ENCODE measurements around the gene THOP1.

THOP1 gene

DNA sequence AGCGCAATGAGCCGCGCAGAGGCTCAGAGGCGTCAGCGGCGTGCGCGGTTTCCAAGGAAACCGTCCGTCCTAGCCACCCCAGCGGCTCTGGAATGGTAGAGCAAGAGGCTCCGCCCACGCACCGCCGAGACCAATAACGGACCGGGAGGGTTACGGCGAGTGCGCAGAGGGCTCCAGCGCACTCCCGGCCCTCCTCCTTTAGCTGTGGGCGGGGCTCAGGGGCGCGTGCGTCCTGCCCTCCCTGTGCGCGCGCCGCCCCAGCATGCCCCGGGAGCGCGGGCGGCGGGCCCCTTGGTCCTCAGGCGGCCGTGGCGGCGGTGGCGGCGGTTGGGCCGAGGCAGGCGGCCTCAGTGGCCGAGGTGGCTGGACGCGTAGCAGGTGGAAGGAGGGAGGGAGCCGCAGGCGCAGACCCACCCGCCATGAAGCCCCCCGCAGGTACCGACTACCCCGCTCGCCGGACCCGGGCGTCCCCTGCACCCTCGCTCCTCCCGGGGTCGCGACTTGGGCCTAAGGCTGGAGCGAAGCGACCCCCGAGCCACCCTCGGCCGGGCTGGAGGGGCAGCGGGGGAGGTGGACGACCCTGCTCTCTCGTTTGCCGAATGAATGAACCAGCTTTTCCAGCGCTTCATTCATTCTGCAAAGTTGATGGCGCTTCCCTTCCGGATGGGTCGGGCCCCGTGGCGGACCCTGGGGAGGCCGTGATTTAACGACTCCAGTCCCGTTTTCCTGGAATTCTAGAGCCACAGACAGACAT lies at the start of gene THOP1:
THOP1 (plus strand) TSS at position 260 of the 754 bp plus-strand sequence; CDS start at position 420, 160 bp downstream.
- peak; percentile 99 for DNase-seq

DNA sequence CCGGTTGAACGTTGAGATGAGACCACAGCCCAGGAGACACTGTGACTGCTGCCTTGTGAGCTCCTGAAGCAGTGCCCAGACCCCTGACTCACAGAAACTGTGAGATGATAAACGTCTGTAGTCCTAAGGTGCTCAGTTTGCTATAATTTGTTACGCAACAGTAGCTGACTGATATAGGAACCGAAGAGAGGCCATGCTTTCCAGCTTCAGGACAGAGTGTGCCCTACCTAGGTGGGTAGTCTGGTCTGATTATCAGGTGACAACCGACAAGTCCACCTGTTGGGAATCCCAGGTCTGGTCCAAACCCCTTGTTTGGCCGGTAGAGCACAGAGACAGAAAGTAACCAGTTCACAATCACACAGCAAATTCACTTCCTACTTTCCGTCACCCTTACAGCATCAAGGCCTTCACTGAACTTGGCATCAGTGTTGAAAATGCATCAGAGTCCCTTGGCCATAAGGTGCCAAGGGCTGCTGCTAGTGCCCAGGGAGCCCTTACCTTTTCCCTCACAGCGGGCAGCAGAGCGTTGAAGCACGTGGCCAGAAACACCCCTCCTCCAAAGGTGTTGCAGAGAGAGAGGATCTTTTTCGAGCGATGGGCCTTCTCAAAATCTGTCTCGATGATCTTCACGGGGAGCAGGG lies 48.6 kb upstream of the THOP1 start:
- DNase-seq: no peak

DNA sequence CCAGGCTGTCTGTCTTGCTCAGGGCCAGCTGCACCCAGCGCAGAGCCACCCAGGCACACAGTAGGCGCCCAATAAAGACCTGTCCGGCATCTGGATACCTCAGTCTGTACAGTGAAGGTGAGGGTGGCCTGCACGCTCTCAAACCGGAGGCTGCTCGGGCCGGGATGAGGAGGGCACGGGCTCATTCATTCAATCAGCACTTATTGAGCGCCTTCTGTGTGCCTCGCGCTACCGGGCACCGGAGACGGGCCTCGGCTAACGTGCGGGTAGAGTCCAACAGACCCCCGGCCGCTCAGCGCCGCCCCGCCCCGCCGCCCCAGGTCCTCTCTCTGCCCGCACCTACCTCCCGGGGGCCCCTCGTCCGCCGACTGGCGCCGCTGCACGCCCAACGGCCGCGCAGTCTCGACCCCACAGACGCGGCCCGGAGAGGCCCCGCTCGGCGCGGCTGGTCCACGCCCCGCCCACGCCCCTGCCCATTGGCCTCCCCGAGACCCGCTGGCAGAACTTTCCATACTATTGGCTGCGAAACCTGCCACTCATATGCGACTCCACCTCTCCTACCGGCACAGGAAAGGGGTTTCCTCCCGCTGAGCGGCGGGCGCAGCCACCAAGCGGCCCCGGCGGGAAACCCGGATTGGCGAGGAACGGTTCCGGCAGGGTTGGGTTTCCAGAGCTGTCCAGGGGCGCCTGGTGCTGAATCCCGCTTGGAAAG lies 45.5 kb upstream of the THOP1 start, which contains the start of gene SLC39A3:
SLC39A3 (minus strand) TSS at position 416 of the 712 bp plus-strand sequence. CDS start 2,760 bp downstream, outside the sequence.
- DNase-seq: peak; percentile 99

DNA sequence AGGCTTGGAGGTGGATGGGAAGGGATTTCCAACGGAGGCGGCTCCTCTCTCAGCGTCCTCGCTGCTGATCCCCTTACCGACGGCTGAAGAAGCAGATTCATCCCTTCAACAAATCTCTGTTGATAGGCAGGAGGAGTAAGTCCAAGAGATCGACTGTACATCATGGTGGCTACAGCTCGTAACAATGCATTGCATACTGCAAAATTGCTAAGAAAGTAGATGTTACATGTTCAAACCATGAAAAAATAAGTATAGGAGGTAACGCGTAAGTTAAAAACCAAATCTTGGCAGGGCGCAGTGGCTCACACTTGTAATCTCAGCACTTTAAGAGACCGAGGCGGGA lies 45.0 kb upstream of the THOP1 start:
- DNase-seq: no peak

DNA sequence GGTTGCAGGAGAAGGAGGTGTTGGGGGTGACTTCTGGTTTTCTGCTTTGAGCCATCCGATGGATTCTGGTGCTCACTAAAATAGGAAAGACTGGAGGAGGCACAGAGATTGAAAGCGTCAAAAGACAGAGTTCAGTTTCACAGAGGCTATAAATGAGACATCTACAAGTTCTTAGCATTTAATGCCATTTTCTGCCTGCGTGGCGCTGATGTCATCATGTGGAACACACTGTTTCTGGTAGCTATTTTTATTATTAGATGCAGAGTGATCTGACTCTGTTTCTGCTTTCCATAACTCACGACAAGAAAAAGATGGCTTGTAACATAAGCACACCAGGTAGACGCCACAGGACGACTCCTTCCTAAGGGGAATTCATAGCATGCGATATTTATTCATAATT lies 42.2 kb upstream of the THOP1 start:
- DNase-seq: no peak

DNA sequence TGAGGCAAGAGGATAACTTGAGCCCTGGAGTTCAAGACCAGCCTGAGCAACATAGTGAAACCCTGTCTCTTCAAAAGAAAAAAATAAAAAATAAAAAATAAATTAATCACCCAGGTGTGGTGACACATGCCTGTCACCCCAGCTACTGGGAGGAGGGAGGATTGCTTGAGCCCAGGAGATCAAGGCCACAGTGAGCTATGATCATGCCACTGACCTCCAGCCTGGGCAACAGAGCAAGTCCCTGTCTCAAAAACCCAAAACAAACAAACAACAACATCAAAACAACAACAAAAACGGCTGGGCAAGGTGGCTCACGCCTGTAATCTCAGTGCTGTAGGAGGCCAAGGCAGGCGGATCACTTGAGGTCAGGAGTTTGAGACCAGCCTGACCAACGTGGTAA lies 41.2 kb upstream of the THOP1 start:
- no peak for DNase-seq

DNA sequence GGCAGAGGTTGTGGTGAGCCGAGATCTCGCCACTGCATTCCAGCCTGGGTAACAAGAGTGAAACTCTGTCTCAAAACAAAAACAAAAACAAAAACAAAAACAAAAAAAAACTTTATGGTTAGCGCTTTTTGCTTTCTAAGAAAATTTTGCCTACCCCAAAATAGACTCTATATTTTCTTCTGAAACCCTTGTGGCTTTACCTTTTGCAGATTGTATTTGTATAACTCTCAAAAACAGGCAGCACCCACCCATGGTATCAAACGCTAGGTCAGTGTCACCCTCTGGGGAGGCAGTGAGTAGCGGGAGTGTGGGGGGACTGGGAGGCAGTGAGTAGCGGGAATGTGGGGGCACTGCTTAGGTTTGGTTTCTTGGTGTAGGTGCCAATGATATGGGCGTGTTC lies 38.0 kb upstream of the THOP1 start:
- no peak for DNase-seq

DNA sequence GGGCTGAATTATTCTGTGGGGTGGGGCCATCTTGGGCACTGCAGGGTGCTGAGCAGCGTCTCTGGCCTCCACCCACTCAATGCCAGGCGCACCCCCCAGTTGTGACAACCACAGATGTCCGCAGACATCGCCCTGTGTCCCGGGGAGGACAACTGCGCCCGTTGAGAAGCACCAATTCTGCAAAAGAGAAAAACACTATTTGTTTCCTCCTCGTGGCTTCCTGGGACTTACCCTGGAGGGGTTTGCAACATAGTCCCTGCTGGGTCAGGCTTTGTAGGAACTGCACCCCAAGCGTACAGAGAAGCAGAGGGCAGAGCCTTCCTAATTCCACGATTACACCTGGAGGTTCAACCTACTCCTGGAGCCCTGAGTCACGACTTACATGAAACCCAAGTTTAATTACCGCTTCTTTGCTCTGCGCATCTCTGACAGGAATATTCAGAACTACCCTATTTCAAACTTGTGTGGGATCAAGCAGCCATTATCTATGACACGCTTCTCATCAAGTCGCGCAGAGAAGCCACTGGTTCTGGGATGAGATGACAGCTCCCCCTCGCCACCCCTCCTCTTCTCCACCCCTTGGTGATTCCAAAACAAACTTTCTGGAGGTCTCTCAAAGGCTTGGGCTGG lies 34.4 kb upstream of the THOP1 start:
- DNase-seq: no peak

DNA sequence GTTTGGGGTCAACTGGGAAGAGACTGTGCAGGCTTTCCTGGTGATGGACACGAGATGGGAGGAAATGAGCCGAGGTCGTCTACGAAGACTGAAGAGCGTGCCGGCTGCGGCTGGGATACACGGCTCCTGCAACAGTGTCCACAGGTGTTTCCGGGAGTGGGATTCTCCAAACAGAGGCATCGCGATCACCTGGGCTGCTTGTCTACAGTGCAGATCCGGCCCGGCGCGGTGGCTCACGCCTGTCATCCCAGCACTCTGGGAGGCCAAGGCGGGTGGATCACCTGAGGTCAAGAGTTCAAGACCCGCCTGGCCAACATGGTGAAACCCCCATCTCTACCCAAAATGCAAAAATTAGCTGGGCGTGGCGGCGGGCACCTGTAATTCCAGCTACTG lies 33.9 kb upstream of the THOP1 start:
- DNase-seq: no peak

DNA sequence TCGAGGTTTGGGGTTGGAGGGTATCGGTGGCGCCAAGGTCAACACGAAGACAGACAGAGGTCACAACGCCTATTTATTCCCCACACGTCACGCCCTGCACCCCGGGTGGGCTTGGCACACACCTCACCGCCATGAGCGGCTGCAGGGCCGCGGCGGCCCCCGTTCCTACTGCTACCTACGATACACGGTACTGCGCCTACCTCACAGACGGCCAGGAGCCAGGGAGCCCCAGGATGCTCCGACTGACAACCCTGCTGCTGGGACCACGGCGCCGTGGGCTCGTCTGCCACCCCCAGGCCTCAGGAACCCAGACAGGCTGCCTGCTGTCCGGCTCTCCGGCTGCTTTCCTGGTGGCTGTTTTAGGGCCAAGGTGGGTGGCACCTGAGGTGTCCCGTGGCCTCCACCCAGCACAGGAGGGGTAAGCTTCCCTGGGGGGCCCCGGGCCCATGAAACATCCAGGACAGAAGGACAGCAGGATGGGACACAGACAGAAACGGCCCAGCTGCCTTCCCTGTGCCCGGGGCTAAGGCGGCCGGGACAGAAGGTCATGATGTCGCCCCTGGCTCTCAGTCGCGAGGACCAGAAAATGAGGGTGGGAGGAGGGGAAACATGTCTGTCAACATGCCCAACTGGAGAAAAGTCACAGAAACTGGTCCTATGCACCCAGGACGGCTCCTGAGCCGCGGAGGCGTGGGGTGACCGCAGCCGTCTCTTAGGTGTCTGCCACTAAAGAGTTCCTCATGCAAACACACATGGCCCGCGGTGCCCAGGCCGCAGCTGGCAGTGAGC lies 30.4 kb upstream of the THOP1 start:
- DNase-seq: no peak

DNA sequence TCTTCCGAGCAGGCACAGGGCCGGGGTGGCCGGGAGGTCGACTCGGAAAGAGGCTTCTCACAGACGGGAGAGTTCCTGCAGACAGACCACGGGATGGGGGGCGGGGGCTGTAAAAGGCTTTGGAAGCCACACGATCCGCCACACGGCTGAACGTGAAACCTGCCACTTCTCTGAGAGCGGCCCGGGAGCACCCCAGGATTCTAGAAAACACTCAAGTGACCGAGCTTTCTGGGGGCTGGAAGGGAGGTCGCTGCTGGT lies 29.9 kb upstream of the THOP1 start:
- no peak for DNase-seq

DNA sequence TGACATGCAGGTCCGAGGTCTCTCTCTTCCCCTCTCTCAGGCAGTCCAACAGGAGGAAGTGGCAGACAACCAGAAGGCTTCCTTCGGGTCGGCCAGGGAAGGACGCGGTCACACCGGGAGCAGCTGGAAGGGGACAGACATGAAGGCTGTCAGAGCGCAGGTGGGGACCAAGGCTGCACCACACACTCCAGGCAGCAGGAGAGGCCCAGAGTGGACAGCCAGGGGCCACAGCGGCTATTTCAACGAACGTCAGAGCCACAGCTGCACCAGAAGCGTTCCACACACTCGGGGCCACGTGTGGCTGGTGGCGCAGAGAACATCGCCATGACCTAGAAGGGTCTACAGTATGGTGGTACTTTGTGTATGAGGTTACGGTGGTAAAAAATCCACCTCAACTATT lies 29.5 kb upstream of the THOP1 start:
- no peak for DNase-seq

DNA sequence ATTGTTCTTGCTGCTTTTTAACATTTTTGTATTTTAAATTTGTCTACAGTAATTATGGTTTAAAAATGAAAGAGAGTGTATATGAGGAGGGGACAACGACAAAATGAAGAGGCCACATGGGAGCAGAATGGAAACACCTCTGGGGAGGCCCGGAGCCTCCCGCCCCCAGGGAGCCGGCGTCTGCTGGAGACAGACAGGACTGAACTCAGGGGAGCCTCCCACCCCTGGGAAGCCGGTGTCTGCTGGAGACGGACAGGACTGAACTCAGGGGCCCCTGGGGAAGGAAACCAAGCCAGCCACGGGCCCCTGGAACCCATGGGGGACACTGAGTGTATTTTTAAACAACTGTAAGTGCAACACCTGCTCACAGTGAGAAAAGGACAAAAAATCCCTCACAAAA lies 28.8 kb upstream of the THOP1 start:
- no peak for DNase-seq

DNA sequence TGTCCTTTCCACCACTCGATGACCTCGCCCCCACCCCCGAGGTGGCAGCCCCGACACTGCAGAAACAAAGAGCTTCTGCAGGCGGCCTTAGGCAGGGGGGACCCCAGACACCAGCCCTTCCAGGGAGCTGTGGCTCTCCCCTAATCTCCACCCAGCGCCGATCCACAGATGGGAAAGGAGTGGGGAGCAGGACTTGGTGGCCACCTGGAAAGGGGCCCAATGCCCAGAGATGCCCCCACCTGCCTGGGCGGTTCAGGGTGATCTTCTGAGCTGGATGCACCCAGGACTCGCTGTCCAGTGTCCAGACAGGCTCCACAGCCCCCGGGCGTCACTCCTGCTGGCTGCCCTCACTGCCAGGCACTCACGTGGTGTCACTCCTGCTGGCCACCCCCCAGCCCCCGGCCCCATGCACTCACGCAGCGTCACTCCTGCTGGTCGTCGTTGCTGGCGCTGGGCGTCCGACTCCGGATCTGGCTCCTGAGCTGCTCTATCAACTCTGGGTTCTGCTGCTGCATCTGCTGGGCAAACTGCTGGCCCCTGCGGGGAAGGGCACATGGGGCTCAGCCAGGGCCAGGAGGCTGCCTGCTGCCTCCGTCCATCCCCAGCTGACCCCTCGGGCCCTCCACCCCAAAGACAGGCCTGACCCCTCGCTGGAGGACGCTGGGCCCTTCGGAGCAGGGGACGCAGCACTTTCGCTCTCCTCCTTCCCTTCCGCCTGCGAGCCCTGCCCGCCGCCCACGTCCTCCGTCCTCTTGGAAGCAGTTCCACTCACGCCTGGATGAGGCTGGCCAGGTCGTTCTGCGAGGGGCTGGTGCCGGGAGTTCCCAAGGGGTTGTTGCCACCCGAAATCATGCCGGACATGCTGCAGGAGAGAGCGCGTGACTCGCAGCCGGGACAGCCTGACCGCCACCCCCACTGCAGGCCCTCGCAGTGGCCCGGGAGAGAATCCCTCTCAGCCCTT lies 28.1 kb upstream of the THOP1 start:
- no peak for DNase-seq

DNA sequence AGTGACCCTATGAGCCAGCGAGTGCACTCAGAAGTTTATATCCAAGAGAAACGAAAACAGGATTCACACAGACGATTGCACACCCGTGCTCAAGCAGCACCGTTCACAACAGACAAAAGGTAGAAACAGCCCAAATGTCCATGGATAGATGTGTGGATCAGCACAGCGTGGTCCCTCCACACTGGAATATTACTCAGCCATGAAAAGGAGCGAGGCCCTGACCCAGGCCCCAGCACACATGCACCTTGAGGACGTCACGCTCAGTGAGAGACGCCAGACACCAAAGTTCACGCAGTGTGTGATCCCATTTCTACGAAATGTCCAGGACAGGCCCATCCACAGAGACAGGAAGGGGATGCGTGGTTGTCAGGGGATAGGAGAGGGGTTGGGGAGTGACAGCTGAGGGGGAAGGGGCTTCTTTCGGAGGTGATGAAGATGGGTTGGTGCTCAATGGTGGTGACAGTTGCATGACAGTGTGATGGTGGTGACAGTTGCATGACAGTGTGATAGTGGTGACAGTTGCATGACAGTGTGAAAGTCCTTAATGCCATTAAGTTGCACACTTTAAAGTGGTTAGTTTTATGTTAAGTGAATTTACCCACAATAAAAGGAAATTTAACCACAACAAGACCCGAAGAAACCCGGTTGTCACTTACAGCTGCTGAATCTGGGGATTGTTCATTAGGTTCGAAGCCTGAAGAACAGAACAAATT lies 26.5 kb upstream of the THOP1 start:
- no peak for DNase-seq

DNA sequence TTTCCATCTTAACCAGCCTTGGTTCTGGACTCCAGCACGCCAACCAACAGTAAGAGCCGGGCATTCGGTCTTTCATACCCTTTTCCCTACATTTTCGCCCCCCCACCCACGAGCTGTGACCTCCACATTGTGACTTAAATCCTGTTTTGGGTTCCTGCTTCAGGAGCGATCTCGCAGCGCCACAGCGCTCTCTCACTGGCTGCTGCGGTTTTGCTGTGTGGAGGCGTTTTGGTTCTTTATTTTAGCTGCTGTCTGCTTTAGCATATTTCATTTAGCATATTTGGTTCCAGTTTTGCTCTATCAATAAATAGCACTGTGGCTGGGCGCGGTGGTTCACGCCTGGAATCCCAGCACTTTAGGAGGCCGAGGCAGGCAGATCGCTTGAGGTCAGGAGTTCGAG lies 25.9 kb upstream of the THOP1 start:
- DNase-seq: no peak

DNA sequence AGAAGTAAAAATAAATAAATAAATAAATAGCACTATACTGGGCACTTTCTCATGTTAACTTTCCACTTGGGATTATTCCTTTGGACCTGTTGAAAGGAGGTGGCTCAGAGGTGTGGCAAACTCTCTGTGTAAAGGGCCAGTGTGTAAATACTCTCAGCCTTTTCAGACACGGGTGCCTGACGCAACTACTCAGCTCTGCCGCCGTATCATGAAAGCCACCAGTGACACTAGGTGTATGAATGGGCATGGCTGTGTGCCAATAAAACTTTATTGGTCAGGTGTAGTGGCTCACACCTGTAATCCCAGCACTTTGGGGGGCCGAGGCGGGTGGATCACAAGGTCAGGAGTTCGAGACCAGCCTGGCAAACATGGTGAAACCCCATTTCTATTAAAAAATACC lies 25.3 kb upstream of the THOP1 start:
- no peak for DNase-seq

DNA sequence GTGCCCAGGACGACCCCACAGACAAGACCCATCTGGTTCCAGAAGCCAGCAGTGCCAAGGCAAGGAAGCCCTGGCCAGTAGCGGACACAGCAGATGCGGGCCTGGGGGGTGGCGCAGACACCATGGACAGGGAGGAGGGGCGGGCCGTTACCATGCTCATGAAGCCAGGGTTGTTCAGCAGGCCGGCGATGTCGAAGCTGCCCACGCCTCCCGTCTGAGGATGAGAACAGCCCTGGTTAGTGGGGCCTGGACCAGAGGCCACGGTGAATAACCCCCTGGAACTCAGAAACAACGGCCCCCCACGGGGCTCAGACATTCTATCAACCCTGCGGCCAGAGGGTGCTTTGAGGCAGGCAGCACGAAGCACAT lies 24.0 kb upstream of the THOP1 start:
- no peak for DNase-seq

DNA sequence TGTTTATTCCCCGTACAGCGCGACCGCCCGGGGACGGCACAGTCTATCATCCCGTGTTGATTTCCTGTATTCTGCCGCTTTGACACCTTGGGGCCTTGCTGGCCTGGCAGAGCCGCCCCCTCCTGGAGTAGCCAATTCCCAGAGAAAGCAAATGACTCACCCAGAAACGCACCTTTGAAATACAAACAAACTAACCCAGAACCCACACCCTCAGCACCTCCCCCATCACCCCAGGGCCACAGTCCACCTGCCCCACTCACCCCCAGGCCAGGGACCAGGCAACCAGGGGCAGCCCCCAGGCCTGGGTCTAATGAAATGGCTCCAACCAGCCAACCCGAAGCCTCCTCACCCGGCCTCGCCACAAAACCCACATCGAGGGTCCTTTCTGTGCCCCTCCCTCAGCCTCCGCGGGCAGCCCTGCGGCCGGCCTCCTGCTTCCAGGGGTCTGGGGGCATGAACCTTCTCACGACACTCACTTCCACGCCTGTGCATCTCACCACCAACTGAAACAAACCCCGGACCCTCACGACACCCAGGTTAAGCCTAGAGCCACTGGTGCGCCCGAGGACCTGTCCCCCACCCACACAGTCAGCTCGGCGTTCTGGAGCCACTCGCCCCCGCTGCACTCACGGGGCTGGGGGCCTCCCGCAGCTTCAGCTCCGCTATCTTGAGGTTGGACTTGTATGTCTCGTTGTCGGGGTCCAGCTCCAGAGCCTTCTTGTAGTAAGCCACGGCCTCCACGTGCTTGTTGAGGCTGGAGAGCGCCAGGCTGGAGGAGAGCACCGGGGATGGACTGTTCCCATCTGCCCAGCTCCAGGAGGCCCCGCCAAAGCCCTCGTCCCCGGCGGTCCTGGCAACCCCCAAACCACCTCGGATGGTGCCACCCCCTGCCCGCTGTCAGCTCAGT lies 23.2 kb upstream of the THOP1 start:
- DNase-seq: no peak

Data from stimulated activated naive CD4-positive, alpha-beta T cell treated with Interleukin-2 at 50 U/mL for 16 hours (primary cell).